Measurements from ENCODE around the gene SOX11.

Gene SOX11

DNA sequence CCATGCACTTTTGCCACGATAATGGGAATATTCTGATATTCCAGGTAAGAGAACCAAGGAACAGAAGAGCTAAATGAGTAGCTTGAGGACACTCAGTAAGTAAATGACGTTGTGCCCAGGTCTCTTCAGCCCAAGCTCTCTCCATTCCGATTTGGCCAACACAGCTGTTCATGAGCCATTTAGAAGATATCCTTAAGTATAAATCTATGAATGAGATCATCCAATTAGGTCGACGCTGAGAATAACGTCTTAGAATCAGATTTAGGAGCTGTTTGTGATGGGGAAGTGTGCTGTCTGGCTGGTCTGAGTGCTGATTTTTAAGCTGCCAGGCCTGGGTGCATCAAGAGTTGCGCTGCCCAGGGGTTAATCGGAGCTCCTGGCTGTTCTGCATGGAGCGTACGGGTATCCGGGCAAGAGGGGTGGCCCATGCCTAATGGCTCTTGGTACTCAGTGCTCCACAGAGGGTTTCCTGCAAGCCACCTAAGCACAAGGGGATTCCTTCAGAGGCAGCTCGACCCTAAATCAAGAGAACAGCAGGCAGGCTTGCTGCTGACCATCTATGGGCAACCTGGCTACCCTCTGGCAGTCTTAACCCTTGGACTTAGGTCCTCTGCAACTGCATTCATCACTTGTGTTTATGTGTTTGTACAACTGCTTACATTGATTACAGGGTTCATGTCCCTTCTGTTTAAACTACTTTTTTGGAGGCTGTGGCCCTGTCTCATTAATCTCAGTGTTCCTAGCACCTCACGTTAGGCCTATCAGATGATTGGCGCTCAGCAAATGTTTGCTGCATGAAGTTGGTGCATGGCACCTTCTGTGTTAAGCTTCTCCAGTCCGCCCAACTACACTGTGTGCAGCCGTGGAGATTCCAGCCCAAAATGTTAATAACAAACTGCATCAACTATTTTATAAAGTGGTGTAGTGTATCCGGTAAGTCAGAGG is 31.9 kb downstream of the SOX11 start:
- H3K4me3 ChIP-seq (ENCODE audit: low read length) = no peak overlapping the region
- H3K9me3 ChIP-seq (ENCODE audit: insufficient read depth, low read depth, low read length) = no peaks in the 10 kb centered on the region
- H3K9ac ChIP-seq (ENCODE audit: low read depth, low read length) = no peak overlapping the region
- H3K36me3 ChIP-seq (ENCODE audit: insufficient read depth, low read length) = no peaks in the 10 kb centered on the region
- no peak overlapping the region for H3K27ac ChIP-seq (ENCODE audit: low read depth, low read length)
- no peaks in the 10 kb centered on the region for H3K27me3 ChIP-seq (ENCODE audit: insufficient read depth, low read length)
- peaks cover 27% of the 10 kb centered on the region for H3K4me1 ChIP-seq (ENCODE audit: insufficient read depth, low read length)
- 93% methylated on average over 16 of the region's 17 CpGs for WGBS

DNA sequence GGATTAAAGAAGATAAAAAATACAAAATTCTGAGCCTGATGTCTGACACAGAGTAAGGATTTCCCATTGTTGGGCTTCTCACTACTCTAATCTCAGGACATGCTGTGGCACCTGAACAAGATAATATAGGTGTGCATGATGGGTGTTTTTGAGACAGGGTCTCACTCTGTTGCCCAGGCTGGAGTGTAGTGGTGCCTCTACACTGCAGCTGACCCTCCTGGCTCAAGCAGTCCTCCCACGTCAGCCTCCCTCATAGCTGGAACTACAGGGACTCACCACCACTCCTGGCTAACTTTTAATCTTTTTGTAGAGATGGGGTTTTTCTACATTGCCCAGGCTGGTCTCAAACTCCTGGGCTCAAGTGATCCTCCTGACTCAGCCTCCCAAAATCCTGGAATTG is 32.9 kb downstream of the SOX11 start:
- Histone ChIP-seq H3K36me3 (ENCODE audit: insufficient read depth, low read length) (no peaks in the 10 kb centered on the region), H3K27me3 (ENCODE audit: insufficient read depth, low read length) (no peaks in the 10 kb centered on the region), H3K9ac (ENCODE audit: low read depth, low read length) (peak overlapping the region; percentile 34; the same call in 1 of the 2 replicates), H3K4me3 (ENCODE audit: low read length) (peak overlapping the region; percentile 68), H3K27ac (ENCODE audit: low read depth, low read length) (peak overlapping the region; percentile 91), H3K4me1 (ENCODE audit: insufficient read depth, low read length) (peaks cover 29% of the 10 kb centered on the region), H3K9me3 (ENCODE audit: insufficient read depth, low read depth, low read length) (no peaks in the 10 kb centered on the region)
- WGBS = 82% methylated on average over 1 of the region's 1 CpG

DNA sequence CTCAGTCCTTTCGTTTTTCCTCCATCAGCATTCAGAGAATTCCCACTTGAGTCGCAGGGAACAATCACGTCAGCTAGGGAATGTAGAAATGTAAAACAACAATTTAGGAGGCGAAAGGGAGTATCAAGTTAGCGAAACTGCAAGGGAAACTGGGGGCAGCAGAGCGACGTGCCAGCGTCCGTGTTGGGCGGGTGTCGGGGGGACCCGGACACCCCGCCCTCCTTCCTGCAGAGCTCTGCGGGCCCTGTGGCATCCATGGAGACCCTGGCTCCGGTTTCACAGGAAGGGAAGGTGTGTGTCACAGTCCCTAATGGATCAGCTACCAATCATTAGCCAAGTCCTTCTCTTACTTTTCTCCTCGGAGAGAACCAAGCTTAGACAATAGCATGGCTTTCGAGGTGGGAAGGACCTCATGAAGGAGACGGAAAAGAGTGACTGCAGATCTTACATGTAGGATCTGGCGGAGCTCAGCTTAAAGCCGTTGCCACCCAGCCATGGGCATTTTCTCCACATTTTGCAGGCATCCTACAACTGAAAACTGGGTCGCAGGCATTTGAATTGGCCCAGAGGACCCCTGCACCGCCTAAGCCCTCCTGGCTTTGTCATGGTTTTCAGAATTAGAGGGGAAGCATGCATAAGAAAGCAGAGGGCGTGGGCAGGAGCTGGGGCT is 33.7 kb downstream of the SOX11 start:
- Histone ChIP-seq H3K9me3 (ENCODE audit: insufficient read depth, low read depth, low read length) (no peaks in the 10 kb centered on the region), H3K27ac (ENCODE audit: low read depth, low read length) (peak overlapping the region; percentile 91), H3K36me3 (ENCODE audit: insufficient read depth, low read length) (no peaks in the 10 kb centered on the region), H3K4me1 (ENCODE audit: insufficient read depth, low read length) (peaks cover 33% of the 10 kb centered on the region), H3K4me3 (ENCODE audit: low read length) (peak overlapping the region; percentile 68), H3K9ac (ENCODE audit: low read depth, low read length) (peak overlapping the region; percentile 34), H3K27me3 (ENCODE audit: insufficient read depth, low read length) (no peaks in the 10 kb centered on the region)
- 1% methylated on average over 23 of the region's 23 CpGs for WGBS

DNA sequence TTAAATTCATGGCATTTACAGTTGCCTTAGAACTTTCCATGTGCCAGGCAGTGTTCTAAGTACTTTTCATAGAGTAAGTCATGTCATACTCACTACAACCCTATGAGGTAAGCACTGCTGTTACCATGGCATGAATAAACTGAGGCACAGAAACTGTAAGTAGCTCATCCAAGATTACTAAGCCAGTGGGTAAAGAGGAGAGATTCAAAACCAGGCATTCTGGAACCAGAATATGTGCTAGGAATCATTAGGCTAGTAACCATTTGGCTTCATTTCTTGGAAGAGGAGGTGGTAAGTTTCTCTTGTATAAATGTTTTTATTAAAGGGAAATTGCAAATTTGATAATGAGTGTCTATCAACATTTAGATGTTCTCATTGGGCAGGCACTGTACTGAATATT is 35.1 kb downstream of the SOX11 start:
- Histone ChIP-seq H3K36me3 (ENCODE audit: insufficient read depth, low read length) (no peaks in the 10 kb centered on the region), H3K9ac (ENCODE audit: low read depth, low read length) (no peak overlapping the region), H3K9me3 (ENCODE audit: insufficient read depth, low read depth, low read length) (no peaks in the 10 kb centered on the region), H3K4me3 (ENCODE audit: low read length) (peak overlapping the region; percentile 68; the same call in 1 of the 2 replicates), H3K27me3 (ENCODE audit: insufficient read depth, low read length) (no peaks in the 10 kb centered on the region), H3K4me1 (ENCODE audit: insufficient read depth, low read length) (peaks cover 33% of the 10 kb centered on the region), H3K27ac (ENCODE audit: low read depth, low read length) (no peak overlapping the region)

DNA sequence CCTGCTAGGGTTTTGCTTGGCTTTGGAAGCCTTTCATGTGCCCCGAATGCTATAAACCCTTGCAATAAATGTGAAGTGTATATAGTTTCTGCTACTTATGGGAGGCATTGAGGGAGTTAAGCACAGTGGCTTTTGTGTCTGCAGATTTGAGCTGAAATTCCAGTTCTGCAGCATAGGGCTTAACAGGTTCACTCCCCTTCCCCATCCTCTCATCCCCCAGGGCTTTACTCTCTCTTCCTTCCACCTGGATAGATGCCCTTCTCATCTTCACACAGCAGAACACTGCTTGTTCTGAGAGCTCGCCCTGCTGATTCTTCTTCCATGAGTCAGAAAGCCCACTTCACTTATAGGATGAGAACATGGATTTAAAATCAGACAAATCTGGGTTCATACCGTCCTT is 37.2 kb downstream of the SOX11 start:
- 94% methylated on average over 3 of the region's 3 CpGs for WGBS
- no peaks in the 10 kb centered on the region for H3K27me3 ChIP-seq (ENCODE audit: insufficient read depth, low read length)

DNA sequence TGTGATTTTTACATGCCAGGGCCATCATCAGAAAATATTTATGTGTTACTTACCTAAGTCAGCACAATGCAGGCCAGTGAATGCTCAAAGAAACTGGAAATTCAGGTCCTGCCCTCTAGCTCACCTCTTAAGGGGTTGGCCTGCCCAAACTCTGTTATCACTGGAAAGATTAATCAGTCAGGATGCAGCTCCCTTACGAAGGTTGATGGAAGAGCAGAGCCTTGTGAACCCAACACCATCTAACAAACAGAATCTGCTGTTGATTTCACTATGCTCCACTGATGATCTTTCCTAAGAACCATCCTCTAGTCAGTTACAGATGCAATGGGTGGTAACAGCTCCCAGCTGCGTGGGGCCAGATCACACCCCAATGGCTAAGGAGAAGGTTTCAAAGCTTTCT is 38.2 kb downstream of the SOX11 start:
- H3K9ac ChIP-seq (ENCODE audit: low read depth, low read length) = no peak overlapping the region
- H3K4me1 ChIP-seq (ENCODE audit: insufficient read depth, low read length) = peaks cover 22% of the 10 kb centered on the region
- H3K27ac ChIP-seq (ENCODE audit: low read depth, low read length) = no peak overlapping the region
- H3K36me3 ChIP-seq (ENCODE audit: insufficient read depth, low read length) = no peaks in the 10 kb centered on the region
- H3K9me3 ChIP-seq (ENCODE audit: insufficient read depth, low read depth, low read length) = no peaks in the 10 kb centered on the region
- WGBS = 88% methylated on average over 2 of the region's 2 CpGs
- no peaks in the 10 kb centered on the region for H3K27me3 ChIP-seq (ENCODE audit: insufficient read depth, low read length)
- H3K4me3 ChIP-seq (ENCODE audit: low read length) = no peak overlapping the region

More for the DNA sequence above, 37.2 kb downstream of the SOX11 start:
- Histone ChIP-seq H3K27ac (ENCODE audit: low read depth, low read length) (no peak overlapping the region), H3K9me3 (ENCODE audit: insufficient read depth, low read depth, low read length) (no peaks in the 10 kb centered on the region), H3K4me3 (ENCODE audit: low read length) (no peak overlapping the region), H3K36me3 (ENCODE audit: insufficient read depth, low read length) (no peaks in the 10 kb centered on the region), H3K4me1 (ENCODE audit: insufficient read depth, low read length) (peaks cover 31% of the 10 kb centered on the region), H3K9ac (ENCODE audit: low read depth, low read length) (no peak overlapping the region)

DNA sequence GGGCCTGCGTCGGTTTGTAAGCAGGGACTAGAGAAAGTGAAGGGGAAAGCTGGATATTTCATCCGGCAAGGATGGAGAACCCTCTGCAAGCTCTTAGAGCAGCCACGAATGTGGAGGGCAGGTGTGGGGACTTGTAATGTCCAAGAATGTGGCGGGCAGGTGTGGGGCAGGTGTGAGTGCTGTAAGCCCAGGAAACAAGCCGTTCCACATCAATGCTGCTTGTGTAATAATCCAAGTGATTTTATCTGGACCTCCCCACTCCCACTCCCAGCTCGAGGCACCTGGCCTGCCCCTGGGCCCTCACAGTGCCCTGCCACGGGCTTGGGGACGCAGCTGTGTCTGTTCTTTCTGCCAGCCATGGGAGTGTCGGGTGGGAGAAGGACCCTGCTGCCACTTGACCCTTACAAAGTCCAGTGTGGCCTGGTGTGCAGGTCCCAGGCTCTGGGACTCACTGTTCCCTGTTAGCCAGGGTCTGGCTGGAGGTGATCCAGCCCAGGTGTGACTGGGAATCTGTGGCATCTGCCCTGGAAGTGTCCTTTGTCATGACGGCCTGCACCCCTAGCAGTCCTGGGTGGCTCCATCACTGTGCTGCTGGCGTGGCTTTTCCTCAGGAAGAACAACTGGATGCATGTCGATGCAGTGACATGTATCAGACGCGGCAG is 42.8 kb downstream of the SOX11 start:
- Histone ChIP-seq H3K36me3 (ENCODE audit: insufficient read depth, low read length) (no peaks in the 10 kb centered on the region), H3K4me1 (ENCODE audit: insufficient read depth, low read length) (peaks cover 13% of the 10 kb centered on the region), H3K4me3 (ENCODE audit: low read length) (no peak overlapping the region), H3K27me3 (ENCODE audit: insufficient read depth, low read length) (no peaks in the 10 kb centered on the region), H3K9ac (ENCODE audit: low read depth, low read length) (no peak overlapping the region), H3K27ac (ENCODE audit: low read depth, low read length) (no peak overlapping the region), H3K9me3 (ENCODE audit: insufficient read depth, low read depth, low read length) (no peaks in the 10 kb centered on the region)
- WGBS = 94% methylated on average over 15 of the region's 15 CpGs

DNA sequence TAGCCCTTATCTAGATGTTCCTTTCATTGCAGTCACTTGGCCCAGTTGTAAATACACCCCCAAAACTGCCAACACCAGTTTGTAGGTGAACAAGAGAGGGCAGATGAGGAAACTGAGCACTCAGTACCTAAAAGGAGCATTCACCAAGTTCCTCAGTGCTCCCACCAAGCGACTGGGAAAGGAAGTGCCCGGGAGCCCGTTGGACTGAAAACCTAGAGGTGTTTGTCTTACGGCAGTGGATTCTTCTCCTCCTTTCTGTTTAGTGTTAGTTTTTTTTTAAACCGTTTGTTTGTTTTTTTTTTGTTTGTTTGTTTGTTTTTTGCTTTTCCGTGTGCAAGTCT is 43.3 kb downstream of the SOX11 start:
- Histone ChIP-seq H3K4me1 (ENCODE audit: insufficient read depth, low read length) (peaks cover 8% of the 10 kb centered on the region), H3K9ac (ENCODE audit: low read depth, low read length) (no peak overlapping the region), H3K4me3 (ENCODE audit: low read length) (no peak overlapping the region), H3K27me3 (ENCODE audit: insufficient read depth, low read length) (no peaks in the 10 kb centered on the region), H3K27ac (ENCODE audit: low read depth, low read length) (no peak overlapping the region), H3K9me3 (ENCODE audit: insufficient read depth, low read depth, low read length) (no peaks in the 10 kb centered on the region), H3K36me3 (ENCODE audit: insufficient read depth, low read length) (no peaks in the 10 kb centered on the region)
- WGBS = 90% methylated on average over 6 of the region's 6 CpGs

DNA sequence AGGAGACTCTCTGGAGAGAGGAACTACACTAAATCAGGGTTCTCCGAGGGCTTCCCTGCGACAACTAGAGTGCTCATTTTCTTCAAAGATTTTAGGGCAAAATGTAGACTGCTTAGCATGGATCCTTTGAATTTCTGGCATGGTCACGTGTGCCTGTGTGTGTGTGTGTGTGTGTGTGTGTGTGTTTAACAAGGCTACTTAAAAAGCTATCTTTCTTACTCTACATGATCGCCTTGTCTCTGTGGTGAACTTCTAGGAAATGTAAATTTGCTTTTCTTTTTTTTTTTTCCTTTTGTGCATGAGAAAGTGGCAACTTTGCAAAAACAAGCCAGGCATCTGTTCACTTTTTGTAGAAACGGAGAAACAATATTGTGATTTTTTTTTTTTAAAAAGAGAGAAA is 43.9 kb downstream of the SOX11 start:
- no peaks in the 10 kb centered on the region for H3K27me3 ChIP-seq (ENCODE audit: insufficient read depth, low read length)
- 92% methylated on average over 4 of the region's 5 CpGs for whole genome bisulfite sequencing
- no peak overlapping the region for H3K4me3 ChIP-seq (ENCODE audit: low read length)
- no peak overlapping the region for H3K9ac ChIP-seq (ENCODE audit: low read depth, low read length)
- peaks cover 8% of the 10 kb centered on the region for H3K4me1 ChIP-seq (ENCODE audit: insufficient read depth, low read length)
- no peaks in the 10 kb centered on the region for H3K36me3 ChIP-seq (ENCODE audit: insufficient read depth, low read length)
- H3K27ac ChIP-seq (ENCODE audit: low read depth, low read length) = no peak overlapping the region
- no peaks in the 10 kb centered on the region for H3K9me3 ChIP-seq (ENCODE audit: insufficient read depth, low read depth, low read length)

DNA sequence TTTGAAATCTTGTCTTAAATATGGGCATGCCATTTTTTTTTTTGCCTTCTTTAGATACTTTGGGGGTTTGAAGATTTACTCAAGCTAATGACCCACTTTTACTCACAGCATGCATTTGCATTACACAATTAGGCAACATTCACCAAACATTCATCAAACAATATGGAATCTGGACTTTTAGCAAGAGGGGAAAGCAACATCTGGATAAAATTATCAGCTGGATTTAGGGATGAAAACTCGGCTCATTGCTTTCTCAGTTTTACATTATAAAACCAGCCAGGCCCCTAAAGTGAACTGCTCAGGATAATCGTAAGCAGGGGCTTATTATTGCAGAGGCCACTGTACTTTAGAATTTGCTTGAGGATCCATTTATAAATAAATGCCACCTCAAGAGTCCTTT is 44.7 kb downstream of the SOX11 start:
- no peak overlapping the region for H3K9ac ChIP-seq (ENCODE audit: low read depth, low read length)
- H3K27ac ChIP-seq (ENCODE audit: low read depth, low read length) = no peak overlapping the region
- H3K4me3 ChIP-seq (ENCODE audit: low read length) = no peak overlapping the region
- H3K27me3 ChIP-seq (ENCODE audit: insufficient read depth, low read length) = no peaks in the 10 kb centered on the region
- no peaks in the 10 kb centered on the region for H3K36me3 ChIP-seq (ENCODE audit: insufficient read depth, low read length)
- H3K9me3 ChIP-seq (ENCODE audit: insufficient read depth, low read depth, low read length) = no peaks in the 10 kb centered on the region
- H3K4me1 ChIP-seq (ENCODE audit: insufficient read depth, low read length) = peaks cover 9% of the 10 kb centered on the region
- WGBS = 90% methylated on average over 2 of the region's 2 CpGs

DNA sequence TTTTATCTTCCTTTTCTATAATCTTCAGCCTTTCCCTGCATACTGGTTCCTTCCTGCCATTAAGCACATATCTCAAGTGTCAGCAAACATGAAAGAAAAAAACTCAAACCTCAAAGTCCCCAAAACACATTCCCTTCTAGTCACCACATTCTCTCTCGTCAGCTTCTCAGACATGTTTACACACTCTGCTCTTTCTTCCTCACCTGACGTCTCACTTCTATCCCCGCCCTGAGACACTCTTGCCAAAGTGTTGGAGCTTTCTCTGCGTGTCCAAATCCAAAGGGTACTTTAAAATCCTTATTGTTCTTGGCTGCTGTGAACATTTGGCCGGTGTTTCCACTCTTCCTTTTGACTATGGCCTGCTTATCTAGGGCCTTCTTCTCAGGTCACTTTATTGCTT is 47.9 kb downstream of the SOX11 start:
- WGBS = 89% methylated on average over 5 of the region's 5 CpGs
- H3K4me3 ChIP-seq (ENCODE audit: low read length) = no peak overlapping the region
- H3K4me1 ChIP-seq (ENCODE audit: insufficient read depth, low read length) = peaks cover 15% of the 10 kb centered on the region
- no peaks in the 10 kb centered on the region for H3K36me3 ChIP-seq (ENCODE audit: insufficient read depth, low read length)
- H3K27me3 ChIP-seq (ENCODE audit: insufficient read depth, low read length) = no peaks in the 10 kb centered on the region; the same call in 1 of the 2 replicates
- H3K9ac ChIP-seq (ENCODE audit: low read depth, low read length) = no peak overlapping the region
- H3K9me3 ChIP-seq (ENCODE audit: insufficient read depth, low read depth, low read length) = no peaks in the 10 kb centered on the region
- H3K27ac ChIP-seq (ENCODE audit: low read depth, low read length) = no peak overlapping the region
